SU-DHL-6 (cell line): ENCODE data around the gene TAS2R1.

ENCODE experiments used
- H2AFZ ChIP-seq: fragments of 200-600 bp; sonication (generic); 2 replicates; pipeline ENCODE4 v1.6.1; 2014; ENCODE audit warnings: low read depth, mild to moderate bottlenecking, moderate library complexity, mixed read lengths, antibody characterized with exemption, low read length; ENCODE audit not compliant: severe bottlenecking
- H3F3A ChIP-seq: fragments of 200-600 bp; shearing (Covaris generic); 2 replicates; pipeline ENCODE4 v1.6.0; 2016; ENCODE audit warnings: antibody characterized with exemption, mild to moderate bottlenecking; ENCODE audit not compliant: insufficient read depth
- H3K27ac ChIP-seq: fragments of 200-600 bp; sonication (generic); 2 replicates; pipeline ENCODE4 v1.5.1; 2016; ENCODE audit warnings: low read depth, mild to moderate bottlenecking, low read length, moderate library complexity, mixed read lengths
- H3K27me3 ChIP-seq: fragments of 200-600 bp; sonication (generic), shearing (Covaris generic); 2 replicates; pipeline ENCODE4 v1.6.0; 2014; ENCODE audit warnings: mild to moderate bottlenecking, low read length
- H3K36me3 ChIP-seq: fragments of 200-600 bp; sonication (generic); 2 replicates; pipeline ENCODE4 v1.6.1; 2014; ENCODE audit warnings: mild to moderate bottlenecking, low read length, mixed read lengths
- H3K4me2 ChIP-seq: fragments of 300-600, 200-600 bp; shearing (Covaris generic), sonication (generic); 2 replicates; pipeline ENCODE4 v1.6.0; 2014; ENCODE audit warnings: low read length, low read depth, mild to moderate bottlenecking; ENCODE audit not compliant: poor library complexity, severe bottlenecking
- H3K4me3 ChIP-seq: fragments of 200-600 bp; sonication (generic); 2 replicates; pipeline ENCODE4 v1.5.1; 2014; ENCODE audit warnings: antibody characterized with exemption, low read length, mild to moderate bottlenecking, mixed read lengths; ENCODE audit not compliant: insufficient read depth, poor library complexity, severe bottlenecking
- H3K79me2 ChIP-seq: fragments of 200-600 bp; sonication (generic); 2 replicates; pipeline ENCODE4 v1.6.1; 2014; ENCODE audit warnings: mild to moderate bottlenecking, low read length, moderate library complexity; ENCODE audit not compliant: insufficient read depth
- H3K9ac ChIP-seq: fragments of 200-600 bp; sonication (generic); 2 replicates; pipeline ENCODE4 v1.7.0; 2014; ENCODE audit warnings: mild to moderate bottlenecking, low read length
- H3K9me2 ChIP-seq: fragments of 200-600 bp; sonication (generic); replicated peaks from 2 replicates; pipeline ENCODE4 v1.6.1; 2014; ENCODE audit warnings: low read length; ENCODE audit not compliant: insufficient read depth
- H3K9me3 ChIP-seq: fragments of 200-600 bp; sonication (generic); 2 replicates; pipeline ENCODE4 v1.6.1; 2014; ENCODE audit warnings: low read length, mixed read lengths; ENCODE audit not compliant: insufficient read depth
- H4K20me1 ChIP-seq: fragments of 200-600 bp; sonication (generic); 2 replicates; pipeline ENCODE4 v1.6.1; 2014; ENCODE audit warnings: low read depth, mild to moderate bottlenecking, antibody characterized with exemption, low read length, moderate library complexity, mixed read lengths
- CTCF ChIP-seq: fragments of 200-600 bp; sonication (generic); IDR thresholded peaks from one replicate; pipeline ENCODE4 v1.5.1; 2017; ENCODE audit warnings: antibody characterized with exemption, mild to moderate bottlenecking, low read length, moderate library complexity; ENCODE audit not compliant: insufficient read depth, poor library complexity, severe bottlenecking
- EZH2phosphoT487 ChIP-seq: fragments of 200-600 bp; sonication (generic), shearing (Covaris generic); conservative IDR thresholded peaks from 2 replicates; pipeline ENCODE4 v1.6.1; 2018; ENCODE audit warnings: mild to moderate bottlenecking, antibody characterized with exemption, low read length, moderate library complexity, mixed read lengths

The TAS2R1 gene

GRCh38 chr5:9613360-9613759, 16.8 kb downstream of the TAS2R1 start:
- Histone ChIP-seq H3K9me3 (no peaks in the 10 kb centered on the region), H3K9me2 (no peaks in the 10 kb centered on the region), H4K20me1 (no peaks in the 10 kb centered on the region), H3K4me2 (no peak overlapping the region), H3K79me2 (no peaks in the 10 kb centered on the region), H2AFZ (no peak overlapping the region), H3K9ac (no peak overlapping the region), H3F3A (no peaks in the 10 kb centered on the region), H3K36me3 (no peaks in the 10 kb centered on the region), H3K4me3 (no peak overlapping the region), H3K27me3 (no peaks in the 10 kb centered on the region), H3K27ac (no peak overlapping the region)
- TF ChIP-seq EZH2phosphoT487 = no peak
- TF ChIP-seq CTCF = no peak

GRCh38 chr5:9610969-9611368, 19.2 kb downstream of the TAS2R1 start:
- Histone ChIP-seq H3K4me3 (no peak overlapping the region), H3K9me2 (no peaks in the 10 kb centered on the region), H3K4me2 (no peak overlapping the region), H3K9ac (no peak overlapping the region), H3K9me3 (no peaks in the 10 kb centered on the region), H3K36me3 (no peaks in the 10 kb centered on the region), H3K27me3 (no peaks in the 10 kb centered on the region), H3K79me2 (no peaks in the 10 kb centered on the region), H3K27ac (no peak overlapping the region), H4K20me1 (no peaks in the 10 kb centered on the region), H2AFZ (no peak overlapping the region), H3F3A (no peaks in the 10 kb centered on the region)
- TF ChIP-seq EZH2phosphoT487 = no peak
- no peak for TF ChIP-seq CTCF

- no peak overlapping the region for H3K9ac ChIP-seq
- no peaks in the 10 kb centered on the region for H3K27me3 ChIP-seq
- no peaks in the 10 kb centered on the region for H3K9me2 ChIP-seq
- no peak overlapping the region for H3K27ac ChIP-seq
- no peaks in the 10 kb centered on the region for H4K20me1 ChIP-seq
- H3F3A ChIP-seq = no peaks in the 10 kb centered on the region
- H3K4me3 ChIP-seq = no peak overlapping the region
- H3K79me2 ChIP-seq = no peaks in the 10 kb centered on the region
- H3K36me3 ChIP-seq = no peaks in the 10 kb centered on the region
- H3K4me2 ChIP-seq = no peak overlapping the region
- no peak for TF ChIP-seq CTCF
- TF ChIP-seq EZH2phosphoT487 = no peak
- H3K9me3 ChIP-seq = no peaks in the 10 kb centered on the region
- no peak overlapping the region for H2AFZ ChIP-seq
Measured at GRCh38 chr5:9610364-9610763, 19.8 kb downstream of the TAS2R1 start.

- Histone ChIP-seq H3K9me2 (no peaks in the 10 kb centered on the region), H3K4me3 (no peak overlapping the region), H3K9me3 (no peaks in the 10 kb centered on the region), H3F3A (no peaks in the 10 kb centered on the region), H3K36me3 (no peaks in the 10 kb centered on the region), H3K9ac (no peak overlapping the region), H4K20me1 (no peaks in the 10 kb centered on the region), H3K27me3 (no peaks in the 10 kb centered on the region), H2AFZ (no peak overlapping the region), H3K79me2 (no peaks in the 10 kb centered on the region), H3K27ac (no peak overlapping the region), H3K4me2 (no peak overlapping the region)
- no peak for TF ChIP-seq EZH2phosphoT487
- no peak for TF ChIP-seq CTCF
Measured at GRCh38 chr5:9608093-9608492, 22.1 kb downstream of the TAS2R1 start.
